Right lobe of liver (tissue), 6 donors: ENCODE data around the gene OSBPL5. TPM values are rescaled to one million over a fixed set of nuclear protein-coding genes. Genes with fewer than 3 reads are reported as not detected.
A peak's percentile ranks its signal among the peaks of the same experiment; 100 is the strongest.
"Not testable (repeated sequence)": the region's sequence is repeated elsewhere in the genome, so short reads cannot be mapped to it uniquely, and the experiment has no call there.

Source experiments
- ATAC-seq, 4 donors: fragments of 200-7000 bp; cut with Tn5 transposase; one replicate each; pipeline ENCODE4 v1.9.1; 2020; ENCODE audit warnings: mild to moderate bottlenecking in 4 of 4, moderate library complexity in 4 of 4
- DNase-seq, 3 donors: peaks; one replicate each; pipeline ENCODE4 v3.0.0-alpha.2; 2020
- H3K27ac ChIP-seq, 3 donors: fragments of 200-600 bp; one replicate each; pipeline ENCODE4 v1.8.0; 2022
- H3K27me3 ChIP-seq, 2 donors: fragments of 200-600 bp; one replicate each; pipeline ENCODE4 v1.8.0; 2022
- H3K36me3 ChIP-seq, 4 donors: fragments of 200-600 bp; sonication (generic) in 1 of 4; one replicate each; pipeline versions ENCODE4 v1.5.1 to v1.8.0; 2017 to 2022; ENCODE audit warnings: control low read depth in 1 of 4
- H3K4me1 ChIP-seq, 4 donors: fragments of 200-600 bp; sonication (generic) in 1 of 4; one replicate each; pipeline versions ENCODE4 v1.5.1 to v1.8.0; 2017 to 2022; ENCODE audit warnings: control low read depth in 1 of 4
- H3K4me3 ChIP-seq, 3 donors: fragments of 200-600 bp; one replicate each; pipeline ENCODE4 v1.8.0; 2022
- H3K9me3 ChIP-seq, 4 donors: fragments of 200-600 bp; sonication (generic) in 1 of 4; one replicate each; pipeline versions ENCODE4 v1.5.1 to v1.8.0; 2017 to 2022; ENCODE audit warnings: control low read depth in 1 of 4
- CTCF ChIP-seq, 4 donors: fragments of 200-600 bp in 3 of 4; fragments of 450-650 bp in 1 of 4; IDR thresholded peaks; one replicate each; pipeline versions ENCODE4 v1.5.1 to v1.8.0; 2016 to 2022; ENCODE audit warnings: antibody characterized with exemption in 4 of 4, mild to moderate bottlenecking in 2 of 4
- POLR2A ChIP-seq: fragments of 450-650 bp; IDR thresholded peaks from one replicate; pipeline ENCODE4 v1.6.1; 2017; ENCODE audit warnings: antibody characterized with exemption, mild to moderate bottlenecking
- WGBS: methylation state at CpG from one replicate; pipeline ENCODE4 v1.1.6; 2018; ENCODE audit warnings: low coverage, low lambda C conversion rate; ENCODE audit not compliant: insufficient coverage; ENCODE audit errors: missing lambda C conversion rate; 5-methylcytosine and 5-hydroxymethylcytosine counted together
- intact Hi-C, 2 donors: fragments of 100-400 bp; cut with DNase I; formaldehyde crosslinking; loops; one replicate each; pipeline versions ENCODE4 v1.11.2 to v1.14.1; 2022
- total RNA-seq, 6 experiments: library from RNA; depleted of rRNA in 2 of 6; stranded (reverse); fragments of >200 nt in 2 of 6; fragmentation: NEBNext Ultra II Directional in 3 of 6; extraction: Animal tissue kit (Norgen Biotek cat#: 25700) in 3 of 6; gene quantifications; one replicate each; pipeline versions ENCODE4 v1.1.0 to v1.2.4, GENCODE V29; 2016 to 2023
- donor health status: DM: no; HTN: yes; CAD: no.
- donor health status: DM: no; HTN: no; CAD: no.
- donor health status: DM: no; HTN: no; CAD: no.
- donor health status: DM: no; HTN: yes; CAD: no.
- donor health status: DM: no; HTN: yes; CAD: no.

Gene OSBPL5
- total RNA-seq, 6 experiments from 2014 or later = 2.2 to 6.3 (median 3.4) TPM

- intact Hi-C loops, H3K4me1 ChIP-seq, DNase-seq, H3K27ac ChIP-seq, H3K4me3 ChIP-seq, H3K36me3 ChIP-seq, H3K27me3 ChIP-seq, H3K9me3 ChIP-seq, ATAC-seq: not testable (repeated sequence)
- 68% methylated on average over 6 of the region's 8 CpGs for WGBS
Measured at GRCh38 chr11:3063876-3064275, 101.2 kb downstream of the OSBPL5 start.

- intact Hi-C loops, DNase-seq, H3K4me1 ChIP-seq, H3K27ac ChIP-seq, H3K4me3 ChIP-seq, H3K36me3 ChIP-seq, H3K27me3 ChIP-seq, H3K9me3 ChIP-seq, ATAC-seq: not testable (repeated sequence)
- 63% methylated on average over 4 of the region's 4 CpGs for WGBS
Measured at GRCh38 chr11:3063432-3063831, 101.7 kb downstream of the OSBPL5 start.

- H3K4me3 ChIP-seq = no peak overlapping the region
- no peak for DNase-seq
- no peak for TF ChIP-seq POLR2A
- TF ChIP-seq CTCF (IDR thresholded peaks at IDR 0.05) = no peak
- no peak overlapping the region for H3K27ac ChIP-seq
- no peak for ATAC-seq
- H3K9me3 ChIP-seq = no peaks in the 10 kb centered on the region
- WGBS = 82% methylated on average over 3 of the region's 11 CpGs
- intact Hi-C loops = no loop called here
- H3K36me3 ChIP-seq = no peaks in the 10 kb centered on the region
- peaks cover 0 to 13% (median 4%) of the 10 kb centered on the region in 4 donors for H3K4me1 ChIP-seq
- H3K27me3 ChIP-seq = no peaks in the 10 kb centered on the region
Measured at GRCh38 chr11:3060436-3061025, 104.6 kb downstream of the OSBPL5 start.

GRCh38 chr11:3058753-3059664 is 106.1 kb downstream of the OSBPL5 start:
- Histone ChIP-seq H3K4me3 (no peak overlapping the region), H3K27me3 (no peaks in the 10 kb centered on the region), H3K4me1 (peaks cover 0 to 13% (median 5%) of the 10 kb centered on the region in 4 donors), H3K36me3 (no peaks in the 10 kb centered on the region), H3K27ac (no peak overlapping the region), H3K9me3 (no peaks in the 10 kb centered on the region)
- TF ChIP-seq POLR2A (no peak), CTCF (IDR thresholded peaks at IDR 0.05) (no peak)
- DNase-seq (no peak), ATAC-seq (no peak)
- WGBS = 77% methylated on average over 10 of the region's 13 CpGs
- intact Hi-C loops = no loop called here

- Histone ChIP-seq H3K27ac (peak within 1 kb of the TSS; percentile 31 to 53 (median 51)), H3K4me3 (peak within 1 kb of the TSS; percentile 66 to 88 (median 83)), H3K27me3 (no peaks in the 10 kb centered on the region), H3K9me3 (no peaks in the 10 kb centered on the region), H3K36me3 (no peaks in the 10 kb centered on the region), H3K4me1 (peaks cover 0 to 13% (median 5%) of the 10 kb centered on the region in 4 donors)
- intact Hi-C loops = no loop called here
- ATAC-seq (peak; percentile 97 to 98 (median 98)), DNase-seq (peak; percentile 97 to 98 (median 97))
- TF ChIP-seq POLR2A (peak; percentile 42), CTCF (IDR thresholded peaks at IDR 0.05) (peak in 1 of 4 donors; percentile 8)
- WGBS = no CpG with 5 or more reads among the region's 68 CpGs
Measured at GRCh38 chr11:3057069-3057963, 107.8 kb downstream of the OSBPL5 start, which contains the start of gene CARS1. TSS of gene CARS1 (minus strand) at chr11:3057423. CDS start at chr11:3057367, 56 bp downstream.
